HG03280 (cell line): Measurements from ENCODE around the gene FAU.

Experiments used
- ATAC-seq: cut with Tn5 transposase; IDR thresholded peaks from one replicate; pipeline ENCODE4 v1.9.1; 2021; ENCODE audit warnings: mild to moderate bottlenecking, moderate library complexity; ENCODE audit not compliant: unreplicated experiment

The FAU gene

DNA sequence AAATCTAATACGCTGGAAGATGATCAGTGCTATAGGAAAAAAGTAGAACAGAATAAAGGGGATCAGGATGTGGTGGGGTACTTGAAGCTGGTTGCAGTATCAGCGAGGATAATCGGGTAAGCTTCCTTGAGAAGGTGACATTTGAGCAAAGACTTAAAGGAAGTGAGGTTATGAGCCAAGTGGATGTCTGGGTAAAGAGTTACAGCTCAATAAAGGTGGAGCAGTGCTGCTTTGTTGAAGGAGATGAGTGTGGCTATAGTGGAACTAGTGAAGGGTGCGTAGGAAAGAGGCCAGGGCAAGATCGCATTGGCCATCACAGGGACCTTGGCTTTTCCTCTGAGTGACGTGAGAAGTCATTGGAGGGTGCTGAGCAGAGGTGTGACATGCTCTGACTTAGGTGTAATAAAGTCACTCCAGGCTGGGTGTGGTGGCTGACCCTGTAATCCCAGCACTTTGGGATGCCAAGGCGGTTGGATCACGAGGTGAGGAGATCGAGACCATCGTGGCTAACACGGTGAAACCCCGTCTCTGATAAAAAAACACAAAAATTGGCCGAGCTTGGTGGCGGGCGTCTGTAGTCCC, 14.7 kb upstream of the FAU start:
- ATAC-seq: no peak

DNA sequence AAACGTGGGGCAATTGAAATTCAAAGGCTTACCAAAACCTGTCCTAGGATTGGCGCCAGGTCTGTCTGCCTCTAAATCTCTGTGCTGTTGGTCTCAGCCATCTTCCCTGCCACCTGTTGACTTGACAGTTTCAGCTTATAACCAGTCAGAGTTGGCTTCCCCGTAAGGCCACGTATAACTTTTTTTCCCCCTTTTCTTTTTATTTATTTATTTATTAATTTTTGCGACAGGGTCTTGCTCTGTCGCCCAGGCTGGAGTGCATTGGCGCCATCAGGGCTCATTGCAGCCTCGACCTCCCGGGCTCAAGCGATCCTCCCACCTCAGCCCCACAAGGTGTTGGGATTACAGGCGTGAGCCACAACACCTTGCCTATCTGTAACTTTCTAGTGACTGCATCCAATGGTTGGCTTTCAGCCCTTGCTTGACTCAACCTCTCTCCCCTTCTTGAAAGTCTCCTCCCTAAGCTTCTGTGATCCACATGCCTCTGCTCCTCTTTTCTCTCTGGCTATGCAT, 13.8 kb upstream of the FAU start:
- ATAC-seq: no peak

- peak; percentile 69 for ATAC-seq
Observed at GRCh38 chr11:65134952-65135632, 13.2 kb upstream of the FAU start.

GRCh38 chr11:65134240-65134951, 12.5 kb upstream of the FAU start, which contains the start of gene SYVN1:
SYVN1 (minus strand) TSS chr11:65134519; CDS start chr11:65133601, 918 bp downstream.
- ATAC-seq: peak; percentile 63

DNA sequence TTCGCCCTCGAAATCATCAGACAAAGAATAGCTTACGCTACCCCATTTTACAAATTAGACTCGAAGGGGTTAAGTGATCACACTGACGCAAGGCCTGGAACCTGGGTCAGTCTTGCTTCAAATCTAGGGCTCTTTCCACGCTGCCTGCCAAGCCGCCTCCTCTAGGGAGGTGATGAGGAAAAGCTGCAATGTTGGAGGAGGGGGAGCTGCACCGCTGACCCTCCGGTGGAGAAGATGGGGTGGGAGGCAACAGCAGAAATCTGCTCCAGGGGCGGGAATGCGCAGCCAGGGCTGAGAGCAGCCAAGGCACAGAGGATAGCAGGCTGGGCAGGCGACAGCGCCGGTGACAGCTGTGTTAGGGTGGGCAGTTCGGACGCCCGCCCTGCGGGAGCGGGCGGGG, 11.8 kb upstream of the FAU start:
- no peak for ATAC-seq

- ATAC-seq: no peak
Observed at GRCh38 chr11:65132988-65133700, 11.2 kb upstream of the FAU start.

GRCh38 chr11:65132238-65132987, 10.5 kb upstream of the FAU start:
- no peak for ATAC-seq

DNA sequence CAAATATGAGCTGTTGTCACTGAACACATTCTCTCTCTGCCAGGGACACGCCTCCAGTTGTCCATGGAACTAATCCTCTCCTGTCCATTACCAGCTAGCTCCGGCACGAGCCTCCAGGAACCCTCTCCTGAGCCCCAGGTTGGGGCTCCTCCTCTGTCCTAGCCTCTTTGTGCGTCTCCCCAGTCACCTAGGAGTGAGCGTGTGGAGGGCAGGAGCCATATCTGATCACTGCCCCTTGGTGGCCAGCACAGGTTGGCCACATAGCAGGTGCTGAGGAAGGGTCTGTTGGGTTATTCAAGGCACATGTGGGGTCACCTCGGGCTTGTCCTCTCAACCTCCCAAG, 9.9 kb upstream of the FAU start:
- no peak for ATAC-seq

- ATAC-seq: no peak
Observed at GRCh38 chr11:65131417-65131776, 9.5 kb upstream of the FAU start.

DNA sequence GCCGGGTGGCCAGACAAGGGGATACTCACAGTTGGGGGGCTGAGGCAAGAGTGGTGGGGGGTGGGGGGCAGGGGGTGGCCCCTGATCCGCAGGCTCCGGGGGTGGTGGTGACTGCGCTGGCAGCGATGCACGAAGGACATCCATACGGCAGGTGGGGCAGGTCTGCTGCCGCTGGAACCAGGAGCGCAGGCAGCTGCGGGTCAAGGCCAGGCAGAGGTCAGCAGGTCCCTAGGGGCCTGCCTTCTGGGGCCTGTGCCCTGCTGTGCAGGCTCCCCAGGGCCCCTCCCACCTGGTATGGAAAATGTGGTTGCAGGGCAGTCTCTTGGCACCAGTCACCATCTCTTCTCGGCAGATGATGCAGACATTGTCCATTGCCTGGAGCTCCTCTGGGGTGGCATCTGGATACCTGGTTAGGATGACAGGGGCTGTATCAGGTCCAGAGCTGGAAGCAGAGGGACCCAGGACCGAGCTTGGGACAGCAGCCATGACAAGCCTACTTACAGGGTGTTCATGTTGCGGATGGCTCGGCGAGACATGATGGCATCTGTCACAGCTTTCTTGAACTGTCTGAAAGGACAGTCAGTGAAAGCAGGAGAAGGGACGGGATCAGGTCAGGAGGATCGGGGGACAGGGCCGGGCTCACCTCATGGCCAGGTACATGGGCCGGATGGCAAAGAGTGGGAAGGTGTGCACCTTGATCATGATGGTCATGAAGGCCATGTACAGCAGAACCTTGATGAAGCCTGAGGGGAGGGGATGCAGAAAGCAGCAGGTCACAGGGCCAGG, 8.9 kb upstream of the FAU start:
- no peak for ATAC-seq

GRCh38 chr11:65129649-65130441, 7.9 kb upstream of the FAU start:
- no peak for ATAC-seq

GRCh38 chr11:65128182-65129145, 6.5 kb upstream of the FAU start:
- no peak for ATAC-seq

DNA sequence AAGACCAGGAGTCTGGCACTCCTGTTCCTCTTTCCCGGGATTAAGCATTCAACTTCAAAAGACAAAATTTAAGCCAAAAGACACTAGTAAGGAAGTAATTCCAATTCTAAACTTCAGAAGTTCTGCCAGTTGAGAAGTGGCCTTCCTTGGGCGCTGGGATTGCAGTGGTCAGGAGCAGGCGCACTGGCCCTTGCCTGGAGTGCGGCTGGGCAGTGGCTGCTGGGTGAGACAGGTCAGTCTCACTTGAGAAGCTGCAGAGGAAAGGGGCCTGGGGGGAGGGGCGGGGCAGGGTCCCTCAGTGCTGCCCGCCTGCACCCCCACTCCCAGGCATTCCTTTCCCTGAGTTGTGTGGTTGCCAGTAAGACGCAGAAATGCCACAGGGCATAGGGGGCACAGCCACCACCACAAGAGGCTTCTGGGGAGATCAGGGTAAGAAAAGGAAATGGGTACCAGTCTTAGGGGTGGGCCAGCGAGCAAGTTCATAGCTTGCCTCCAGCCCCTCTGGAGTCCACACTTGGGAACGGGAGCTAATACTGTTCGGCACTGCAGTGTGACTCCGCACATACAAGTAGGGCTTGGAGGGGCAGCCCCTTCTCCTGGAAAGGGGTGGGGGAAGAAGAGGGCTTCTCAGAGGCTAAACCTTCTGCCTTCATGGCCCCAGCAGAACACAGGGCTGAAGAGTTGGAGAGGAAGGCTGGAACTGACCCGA, 5.7 kb upstream of the FAU start:
- no peak for ATAC-seq

DNA sequence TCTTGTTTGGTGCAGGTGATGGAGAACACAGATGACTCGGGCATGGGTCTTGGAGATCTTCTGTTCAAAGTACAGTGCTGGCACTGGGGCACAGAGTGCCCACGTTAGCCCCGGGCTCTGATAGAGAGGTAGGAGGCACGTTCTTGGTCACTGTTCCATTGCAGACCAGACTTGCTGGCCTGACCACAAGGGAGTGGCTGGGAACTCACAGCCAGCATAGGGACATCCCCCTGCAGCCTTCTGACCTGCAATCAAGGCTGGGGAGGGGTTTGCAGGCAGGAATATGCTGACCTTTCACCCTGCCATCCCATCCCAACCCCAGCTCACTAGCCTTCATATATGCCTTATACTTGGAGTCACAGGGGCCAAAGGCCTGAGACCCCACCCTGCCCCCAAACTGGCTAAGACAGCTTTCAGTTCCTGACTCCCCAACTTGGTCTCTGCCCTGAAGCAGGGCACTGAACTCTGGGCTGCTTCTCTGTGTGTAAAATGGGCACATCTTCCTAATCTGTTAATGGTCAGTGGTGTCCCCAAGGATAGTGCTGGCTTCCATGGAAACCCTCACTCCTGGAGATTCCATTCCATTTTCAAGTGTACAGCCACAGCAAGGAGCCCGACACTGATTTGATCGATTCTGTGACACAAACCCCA, 4.8 kb upstream of the FAU start:
- no peak for ATAC-seq

GRCh38 chr11:65125197-65126056, 3.5 kb upstream of the FAU start:
- no peak for ATAC-seq
